GM21576 (cell line): Measurements from ENCODE around the gene PUS3.
"Not testable (repeated sequence)": the region's sequence is repeated elsewhere in the genome, so short reads cannot be mapped to it uniquely, and the experiment has no call there.

ENCODE experiments used
- ATAC-seq: cut with Tn5 transposase; IDR thresholded peaks from one replicate; pipeline ENCODE4 v1.9.1; 2021; ENCODE audit warnings: mild to moderate bottlenecking, moderate library complexity; ENCODE audit not compliant: unreplicated experiment

PUS3 gene

GRCh38 chr11:125922156-125922555, 19.1 kb upstream of the PUS3 start:
- no peak for ATAC-seq

GRCh38 chr11:125921042-125921441, 18.0 kb upstream of the PUS3 start:
- no peak for ATAC-seq

- ATAC-seq = no peak
Measured at GRCh38 chr11:125918140-125918840, 15.3 kb upstream of the PUS3 start.

- no peak for ATAC-seq
Measured at GRCh38 chr11:125916683-125917347, 13.8 kb upstream of the PUS3 start.

GRCh38 chr11:125914601-125915000, 11.6 kb upstream of the PUS3 start:
- not testable (repeated sequence) for ATAC-seq

GRCh38 chr11:125910226-125910849, 7.3 kb upstream of the PUS3 start:
- no peak for ATAC-seq

GRCh38 chr11:125904678-125905077, 1.7 kb upstream of the PUS3 start:
- ATAC-seq = no peak

- no peak for ATAC-seq
Measured at GRCh38 chr11:125903711-125904659, 979 bp upstream of the PUS3 start, which contains the start of gene DDX25. Gene DDX25 (plus strand): TSS chr11:125904508. CDS start chr11:125904518, 10 bp downstream.

GRCh38 chr11:125902277-125902926, 604 bp downstream of the PUS3 start:
- no peak for ATAC-seq

- ATAC-seq = no peak
Measured at GRCh38 chr11:125901872-125902271, 1.1 kb downstream of the PUS3 start.

GRCh38 chr11:125892994-125893393, 10.0 kb downstream of the PUS3 start:
- no peak for ATAC-seq

- no peak for ATAC-seq
Measured at GRCh38 chr11:125892071-125892470, 10.9 kb downstream of the PUS3 start.

GRCh38 chr11:125890447-125891100, 12.4 kb downstream of the PUS3 start:
- no peak for ATAC-seq

- ATAC-seq = peak; percentile 83
Measured at GRCh38 chr11:125887373-125888324, 15.4 kb downstream of the PUS3 start, which contains the start of gene HYLS1. Gene HYLS1 (plus strand): TSS chr11:125887668. CDS start chr11:125899369, 11,701 bp downstream.

- peak; percentile 28 for ATAC-seq
Measured at GRCh38 chr11:125886997-125887372, 16.0 kb downstream of the PUS3 start.

- ATAC-seq = no peak
Measured at GRCh38 chr11:125883375-125883774, 19.6 kb downstream of the PUS3 start.

- no peak for ATAC-seq
Measured at GRCh38 chr11:125881291-125881690, 21.7 kb downstream of the PUS3 start.

GRCh38 chr11:125874556-125875124, 28.4 kb downstream of the PUS3 start:
- ATAC-seq = no peak
